Epithelial cell of prostate (primary cell): Measurements from ENCODE around the gene MYL7.
"Not testable (repeated sequence)": the region's sequence is repeated elsewhere in the genome, so short reads cannot be mapped to it uniquely, and the experiment has no call there.

Experiments used
- DNase-seq: peaks from one replicate; pipeline ENCODE4 v3.0.0-alpha.2; 2011; ENCODE audit warnings: low read depth, low spot score
- H3K27ac ChIP-seq: fragments of 450-650 bp; 2 replicates; pipeline ENCODE4 v1.5.1; 2017; ENCODE audit warnings: mild to moderate bottlenecking

MYL7 gene, protein sequence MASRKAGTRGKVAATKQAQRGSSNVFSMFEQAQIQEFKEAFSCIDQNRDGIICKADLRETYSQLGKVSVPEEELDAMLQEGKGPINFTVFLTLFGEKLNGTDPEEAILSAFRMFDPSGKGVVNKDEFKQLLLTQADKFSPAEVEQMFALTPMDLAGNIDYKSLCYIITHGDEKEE

DNA sequence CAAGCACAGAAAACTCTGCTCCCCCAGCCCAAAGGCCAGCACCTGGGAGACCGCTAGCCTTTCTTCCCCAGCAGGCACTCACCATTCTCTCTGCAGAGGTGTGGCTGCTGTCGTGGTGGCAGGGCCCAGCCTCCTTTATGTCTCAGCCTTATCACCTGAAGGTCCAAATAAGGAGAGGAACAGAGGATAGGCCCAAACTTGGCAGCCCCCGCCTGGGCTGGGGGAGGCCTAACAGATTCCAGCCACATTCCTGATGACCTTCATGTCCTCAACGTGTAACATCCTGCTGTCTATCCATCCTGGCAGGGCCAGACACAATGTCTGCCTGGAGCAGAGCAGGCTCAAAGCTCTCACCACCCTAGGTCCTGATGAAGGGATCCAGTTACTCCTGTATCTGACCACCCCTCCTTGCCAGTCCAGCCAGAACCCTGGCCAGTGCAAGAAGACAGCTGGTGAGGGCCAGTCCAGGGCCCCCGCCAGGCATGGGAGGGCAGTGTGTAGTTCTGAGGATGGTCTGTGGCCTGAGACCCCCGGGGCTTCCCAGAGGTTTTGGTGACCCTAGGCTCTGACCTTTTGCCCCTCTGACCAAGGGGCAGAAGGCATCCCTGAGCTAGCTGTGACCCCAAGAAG lies at the start of gene MYL7:
MYL7 (minus strand) TSS at position 112 of the 630 bp plus-strand sequence; CDS start at position 85, 27 bp downstream.
- no peak for DNase-seq
- H3K27ac ChIP-seq = no peak within 1 kb of the TSS

DNA sequence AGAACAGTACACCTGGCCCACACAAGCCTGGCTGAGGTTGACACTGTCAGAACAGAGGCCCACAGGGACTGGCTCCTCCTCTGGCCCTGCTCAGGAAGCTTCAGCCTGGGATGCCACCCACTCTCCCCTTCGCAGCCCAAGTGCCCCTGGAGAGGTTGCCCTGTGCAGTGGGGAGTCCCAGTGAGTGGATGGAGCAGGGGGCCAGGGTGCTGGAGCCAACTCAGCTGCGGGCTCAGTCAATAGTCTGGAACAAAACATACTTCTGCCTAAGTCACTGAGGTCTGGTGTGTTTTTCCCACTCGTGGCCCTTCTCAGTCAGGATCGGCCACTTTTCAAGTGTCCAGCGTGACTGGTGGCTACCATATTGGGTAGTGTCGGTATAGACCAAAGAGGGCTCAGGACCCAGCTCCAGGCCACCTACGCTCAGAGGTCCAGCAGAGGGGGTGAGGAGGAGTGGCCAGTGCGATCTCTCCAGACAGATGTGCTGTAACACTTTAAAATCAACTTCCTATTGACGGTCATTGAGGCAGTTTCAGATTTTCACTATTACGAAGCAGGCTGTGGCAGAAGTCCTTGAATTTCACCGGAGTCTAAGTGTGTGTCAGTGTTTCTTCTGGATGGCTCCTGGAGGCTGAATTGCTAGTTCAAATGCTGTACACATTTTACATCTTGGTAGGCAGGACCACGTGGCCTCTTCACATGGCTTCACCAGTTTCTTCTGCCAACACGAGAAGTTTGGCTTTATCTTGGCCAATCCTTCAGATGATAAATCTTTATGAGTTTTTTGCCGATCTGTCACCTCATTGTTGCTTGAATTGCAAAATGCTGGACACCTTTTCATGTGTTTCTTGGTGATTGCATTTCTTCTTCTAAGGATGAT lies 49.1 kb upstream of the MYL7 start:
- no peak for DNase-seq
- no peak overlapping the region for H3K27ac ChIP-seq

DNA sequence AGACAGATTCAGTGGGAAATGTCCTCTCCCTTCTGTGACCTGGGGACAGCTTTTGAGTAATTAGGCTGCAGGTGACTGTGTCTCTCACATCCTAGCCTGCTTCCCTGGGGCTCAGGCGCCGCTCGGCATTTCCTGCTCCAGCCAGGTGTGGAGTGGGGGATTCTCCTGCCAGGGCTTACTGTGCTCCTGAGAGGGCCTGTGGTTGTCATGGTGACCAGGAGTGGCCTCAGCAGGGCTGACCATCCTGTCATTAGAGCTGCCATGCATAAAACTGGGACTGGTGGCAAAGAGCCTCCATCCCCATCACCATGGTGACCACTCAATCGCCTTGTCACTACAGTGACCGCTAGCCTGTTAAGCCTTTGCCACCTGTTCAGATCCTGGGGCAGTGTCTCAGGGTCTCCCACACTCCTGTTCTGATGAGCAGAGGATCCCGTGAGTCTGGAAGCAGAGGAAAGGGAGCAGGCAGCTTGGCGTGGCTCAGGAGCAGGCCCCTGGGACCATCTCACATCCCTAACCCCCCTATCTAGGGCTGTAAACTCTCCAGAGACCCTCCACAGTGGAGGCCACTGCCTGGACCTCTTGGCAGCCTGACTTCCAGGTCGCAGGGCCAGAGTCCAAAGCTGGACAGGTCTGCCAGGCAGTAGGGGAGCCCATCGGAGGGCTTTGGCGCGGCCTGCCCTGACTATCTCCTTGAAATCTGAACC lies 48.3 kb upstream of the MYL7 start, which contains the start of gene GCK:
GCK (minus strand) TSS at position 154 of the 707 bp plus-strand sequence. CDS start 486 bp downstream, outside the sequence.
- H3K27ac ChIP-seq = no peak within 1 kb of the TSS
- no peak for DNase-seq

DNA sequence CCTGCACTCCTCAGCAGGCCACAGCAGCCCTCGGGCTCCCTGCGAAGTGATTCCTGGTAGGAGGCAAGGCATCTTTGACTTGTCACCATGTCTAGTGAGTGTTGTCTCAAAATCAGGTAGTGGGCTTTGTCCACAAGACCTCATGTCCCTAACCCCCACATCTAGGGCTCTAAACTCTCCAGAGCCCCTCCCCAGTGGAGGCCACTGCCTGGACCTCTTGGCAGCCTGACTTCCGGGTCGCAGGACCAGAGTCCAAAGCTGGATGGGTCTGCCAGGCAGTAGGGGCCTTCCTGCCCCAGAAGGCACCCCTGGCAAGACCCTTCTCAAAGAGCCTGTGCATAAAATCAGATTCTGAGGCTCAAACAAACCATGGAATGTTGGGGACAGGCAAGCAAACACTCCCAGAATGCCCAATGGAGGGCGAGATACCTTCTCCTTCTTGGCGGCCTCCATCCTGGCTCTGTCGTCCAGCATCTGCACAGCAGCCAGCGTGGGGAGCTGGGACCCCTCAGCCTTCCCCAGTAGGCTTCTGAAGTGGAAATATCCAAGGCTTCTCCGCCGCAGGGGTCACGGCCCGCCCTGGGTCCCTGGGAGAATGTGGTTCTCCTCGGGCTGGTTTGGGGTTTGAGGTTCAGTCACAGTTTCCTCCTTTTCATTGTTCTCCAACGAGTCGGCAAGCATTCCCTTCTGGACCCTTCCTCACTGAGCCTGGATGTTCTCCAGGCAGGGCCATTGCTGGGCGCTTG lies 47.5 kb upstream of the MYL7 start:
- no peak overlapping the region for H3K27ac ChIP-seq
- no peak for DNase-seq

DNA sequence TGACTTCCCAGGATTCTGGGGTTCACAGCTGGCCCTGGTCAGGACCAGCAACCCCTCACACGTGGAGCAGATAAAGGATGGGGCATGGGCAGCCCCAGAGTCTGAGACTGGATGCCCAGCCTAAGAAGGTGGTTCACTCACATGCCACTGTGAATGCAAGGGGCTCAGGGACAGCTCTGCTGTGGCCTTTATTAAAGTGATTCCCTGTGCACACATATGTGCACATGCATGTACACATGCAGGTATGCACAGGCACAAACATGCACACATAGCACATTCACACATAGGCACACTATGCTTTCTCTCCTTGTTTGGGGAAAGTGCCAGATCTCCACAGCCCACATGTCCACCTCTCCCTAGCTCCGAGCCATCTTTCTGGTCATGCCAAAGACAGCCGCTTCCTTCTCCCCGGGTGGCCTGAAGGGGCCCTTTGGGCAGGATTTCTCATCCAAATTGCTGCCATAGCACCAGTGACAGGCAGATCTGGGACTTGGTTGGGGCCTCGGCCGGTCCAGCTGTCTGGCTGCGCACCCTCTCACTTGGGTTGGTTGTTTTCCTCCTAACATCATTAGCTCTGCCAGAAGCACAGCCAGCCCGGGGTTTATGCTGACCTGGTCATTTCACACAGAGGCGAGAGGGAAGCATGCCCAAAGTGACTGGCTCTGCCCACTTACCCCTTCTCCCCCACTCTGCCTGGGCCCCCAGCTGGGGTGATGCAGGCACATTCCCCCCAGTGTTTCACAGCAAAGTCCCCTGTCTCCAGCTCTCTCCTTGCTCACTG lies 46.7 kb upstream of the MYL7 start:
- no peak for DNase-seq
- H3K27ac ChIP-seq = no peak overlapping the region

DNA sequence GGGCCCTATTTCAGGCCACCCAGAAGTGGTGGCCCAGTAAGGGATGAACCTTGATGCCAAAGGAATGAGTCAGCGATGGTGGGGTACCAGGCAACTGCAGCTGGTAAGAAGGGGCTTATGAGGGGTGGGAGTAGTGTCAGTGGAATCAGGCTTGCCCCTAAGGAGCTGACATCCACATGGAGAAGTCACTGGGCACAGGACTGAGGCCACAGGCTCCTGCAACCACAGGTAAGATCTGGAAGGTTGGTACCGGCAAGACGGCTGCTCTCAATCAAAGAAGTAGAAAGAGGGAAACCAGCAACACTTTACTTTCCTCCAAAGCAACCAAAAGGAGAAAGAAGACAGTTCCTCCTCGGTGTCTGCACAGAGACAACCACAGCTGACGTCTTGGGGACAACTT lies 45.6 kb upstream of the MYL7 start:
- H3K27ac ChIP-seq = no peak overlapping the region
- DNase-seq = no peak

DNA sequence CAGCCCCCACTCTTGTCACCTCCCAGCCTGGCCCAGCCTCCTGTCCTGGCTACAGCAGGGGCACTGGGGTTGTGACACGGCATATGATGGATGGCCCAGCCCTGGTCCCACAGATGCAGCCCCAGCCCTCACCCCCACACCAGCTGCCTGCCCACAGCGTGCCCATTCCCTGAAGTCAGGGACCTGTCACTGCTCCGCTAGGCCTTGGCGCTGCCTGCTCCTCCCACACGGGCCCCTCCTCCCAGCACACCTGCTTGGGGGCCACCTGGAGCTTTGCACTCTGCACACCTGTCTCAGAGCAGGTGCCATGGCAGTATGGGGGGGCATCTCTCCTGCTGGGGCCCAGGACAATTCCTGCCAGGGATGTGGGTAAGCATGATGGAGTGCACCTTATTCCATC lies 44.6 kb upstream of the MYL7 start:
- no peak overlapping the region for H3K27ac ChIP-seq
- DNase-seq = no peak

DNA sequence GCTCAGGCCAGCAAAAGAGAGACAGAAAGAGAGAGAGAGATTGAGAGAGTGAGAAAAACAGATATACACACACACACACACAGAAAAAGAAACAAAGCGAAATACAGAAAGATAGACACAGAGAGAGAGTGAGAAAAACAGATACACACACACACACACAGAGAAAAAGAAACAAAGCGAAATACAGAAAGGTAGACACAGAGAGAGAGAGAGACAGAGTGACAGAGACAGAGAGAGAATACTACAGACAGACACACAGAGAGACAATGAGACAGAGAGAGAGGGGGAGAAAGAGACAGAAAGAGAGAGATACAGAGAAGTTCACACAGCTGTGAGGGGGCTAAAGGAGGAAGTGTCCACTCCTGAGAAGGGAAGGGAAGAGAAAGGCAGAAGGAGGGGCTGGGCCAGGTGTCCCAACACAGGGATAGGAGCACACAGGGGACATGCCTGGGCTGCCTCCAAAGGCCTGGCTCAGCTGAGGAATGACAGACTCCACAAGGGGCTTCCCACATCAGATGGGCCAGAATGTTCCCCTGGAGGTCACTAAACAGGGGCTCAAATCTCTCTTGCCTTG lies 43.8 kb upstream of the MYL7 start:
- H3K27ac ChIP-seq = no peak overlapping the region

DNA sequence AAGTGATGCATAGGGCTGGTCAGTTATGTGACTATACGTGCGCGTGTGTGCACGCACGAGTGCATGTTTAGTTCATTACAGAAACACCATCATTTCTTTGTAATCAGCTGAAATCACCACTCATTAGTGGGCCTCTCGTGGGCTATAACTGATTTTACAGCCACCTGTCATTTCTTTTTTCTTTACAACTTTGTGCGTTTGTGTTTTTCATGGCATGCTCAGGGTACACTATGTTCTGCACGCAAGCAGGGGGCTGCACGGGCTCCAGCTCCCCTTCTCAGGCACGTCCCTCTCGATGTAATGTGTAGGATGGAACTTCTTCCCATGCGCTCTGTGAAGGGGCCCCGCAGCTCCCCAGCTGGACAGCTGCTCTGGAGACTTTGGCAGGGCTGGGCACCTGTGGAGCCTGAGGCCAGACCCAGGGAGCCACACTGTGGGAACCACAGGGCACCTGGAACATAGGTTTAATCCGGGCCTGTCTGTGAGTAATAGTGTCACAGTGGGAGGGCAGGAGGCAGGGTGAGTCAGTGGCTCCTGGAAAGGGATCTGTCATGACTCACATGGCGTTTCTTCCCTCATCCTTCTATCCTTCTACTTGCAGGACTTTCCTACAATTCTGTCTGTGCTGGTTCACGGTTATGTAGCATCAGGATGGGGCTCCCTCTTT lies 43.2 kb upstream of the MYL7 start:
- DNase-seq = peak; percentile 61
- H3K27ac ChIP-seq = no peak overlapping the region

More for the DNA sequence above, 43.8 kb upstream of the MYL7 start:
- no peak for DNase-seq

DNA sequence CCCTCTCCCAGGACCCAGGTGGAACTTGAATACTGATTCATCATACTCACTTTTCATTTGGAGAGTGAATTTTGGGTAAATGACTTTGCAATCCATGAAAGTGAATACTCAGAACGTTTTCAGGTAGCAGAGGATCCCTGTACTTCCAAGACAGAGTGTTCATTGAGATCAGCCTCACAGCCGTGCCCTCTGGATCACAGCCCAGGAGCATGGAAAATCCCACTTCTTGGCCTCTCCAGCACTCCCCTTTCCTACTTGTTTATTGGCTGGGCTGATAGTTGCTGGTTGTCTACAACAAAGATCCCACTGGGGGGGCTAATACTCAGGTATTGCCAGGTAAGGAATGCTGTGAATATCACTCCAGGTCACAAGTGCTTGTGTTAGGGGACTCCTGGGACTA lies 42.3 kb upstream of the MYL7 start:
- H3K27ac ChIP-seq = no peak overlapping the region
- no peak for DNase-seq

DNA sequence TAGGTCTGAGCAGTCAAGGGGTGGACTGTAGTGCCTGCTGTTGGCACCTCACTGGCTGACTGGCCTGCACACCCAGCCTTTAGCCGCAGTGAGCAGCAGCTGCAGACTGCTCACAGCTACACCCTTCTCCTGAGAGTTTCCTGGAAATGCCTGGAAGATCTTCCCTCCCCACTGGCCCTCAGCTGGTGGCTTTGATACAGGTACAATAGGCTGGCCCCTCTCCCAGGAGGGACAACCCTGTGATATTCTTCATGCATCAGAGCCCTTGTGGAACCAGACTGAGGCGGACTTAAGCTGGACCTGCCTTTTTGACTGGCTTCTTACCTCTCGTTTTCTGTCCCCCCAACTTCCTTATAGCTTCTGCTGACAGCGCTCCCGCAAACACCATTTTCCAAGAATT lies 41.7 kb upstream of the MYL7 start:
- no peak for DNase-seq
- no peak overlapping the region for H3K27ac ChIP-seq

DNA sequence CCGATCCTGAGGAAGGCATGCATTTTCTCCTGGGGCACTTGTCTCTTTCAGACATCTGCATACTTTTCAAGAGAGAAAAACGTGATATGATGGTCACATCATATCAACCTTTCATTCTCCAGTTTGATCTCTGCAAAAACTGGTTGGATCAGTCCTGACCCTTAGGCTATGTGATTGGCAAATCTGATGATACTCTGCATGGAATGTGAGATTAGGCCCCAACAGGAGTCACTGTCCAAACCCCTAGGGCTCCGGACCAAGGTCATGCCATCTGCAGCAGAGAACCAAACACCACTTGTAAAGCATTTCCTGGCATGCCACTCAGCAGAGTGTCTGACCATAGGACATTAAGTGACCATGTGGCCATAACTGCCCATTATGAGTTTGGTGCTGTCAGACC lies 39.5 kb upstream of the MYL7 start:
- DNase-seq = no peak

DNA sequence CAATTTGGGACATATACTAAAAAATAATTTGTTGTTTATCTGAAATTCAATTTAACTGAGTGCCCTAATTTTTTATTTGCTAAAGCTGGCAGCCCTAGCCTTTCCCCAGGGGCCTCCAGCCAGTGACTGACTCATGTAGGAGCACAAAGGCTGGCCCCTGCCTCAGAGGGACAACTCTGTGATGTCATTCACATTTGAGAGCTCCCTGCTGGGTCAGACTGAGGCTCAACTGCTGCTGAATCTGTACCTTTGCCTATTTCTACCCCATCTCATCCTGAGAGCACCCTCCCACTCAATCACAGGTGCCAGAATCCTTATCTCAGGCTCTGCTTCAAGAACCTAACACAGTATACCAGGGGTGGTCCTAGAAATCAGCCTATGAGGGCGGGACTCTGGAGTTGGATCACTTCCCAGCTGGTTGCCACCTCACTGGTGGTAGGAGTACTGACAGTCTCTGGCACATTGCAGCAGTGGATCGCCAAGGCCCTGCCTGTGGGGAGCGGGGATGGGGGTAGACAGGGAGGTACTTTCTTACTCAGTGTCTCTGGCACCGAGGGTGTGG lies 36.5 kb upstream of the MYL7 start:
- H3K27ac ChIP-seq = no peak overlapping the region
- no peak for DNase-seq

More for the DNA sequence above, 39.5 kb upstream of the MYL7 start:
- H3K27ac ChIP-seq = no peak overlapping the region

DNA sequence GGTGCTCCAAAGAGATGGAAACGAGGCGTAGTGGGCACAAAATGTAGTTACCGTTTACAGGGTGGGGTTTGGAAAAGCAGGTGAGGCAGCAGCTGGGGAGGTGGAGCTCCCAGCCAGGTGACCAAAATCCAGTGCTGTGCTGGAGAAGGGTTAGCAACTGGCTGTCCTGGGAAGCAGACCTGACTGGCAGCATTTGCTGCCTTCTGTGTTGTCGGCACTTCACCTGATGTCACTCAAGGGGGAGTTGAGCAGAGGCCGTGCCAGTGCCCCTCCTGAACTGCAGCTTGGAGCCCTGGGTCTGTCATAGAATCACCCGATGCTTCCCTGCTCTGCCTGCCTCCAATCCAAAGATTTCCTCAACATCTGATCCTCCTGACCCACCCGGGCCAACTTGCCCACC lies 35.4 kb upstream of the MYL7 start:
- DNase-seq = no peak
- no peak overlapping the region for H3K27ac ChIP-seq

DNA sequence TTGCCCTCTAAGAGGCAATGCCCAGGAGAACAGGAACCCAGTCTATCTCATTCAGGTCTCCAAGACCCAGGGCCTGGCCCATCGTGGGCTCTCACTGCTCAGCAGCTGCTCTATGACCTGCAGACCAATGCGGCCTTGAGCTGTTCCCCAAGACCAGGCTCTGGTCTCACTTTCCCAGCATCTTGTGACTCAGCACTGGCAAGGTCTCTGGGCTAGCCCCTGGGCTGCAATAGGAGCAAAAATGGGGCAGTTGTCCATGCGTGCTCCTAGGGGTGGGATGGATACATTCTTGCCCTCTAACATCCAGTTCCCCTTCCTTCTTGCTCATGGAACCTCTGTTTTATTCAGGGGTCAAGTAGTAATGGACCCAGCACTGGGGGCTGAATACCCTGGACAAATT lies 34.6 kb upstream of the MYL7 start:
- no peak for DNase-seq

DNA sequence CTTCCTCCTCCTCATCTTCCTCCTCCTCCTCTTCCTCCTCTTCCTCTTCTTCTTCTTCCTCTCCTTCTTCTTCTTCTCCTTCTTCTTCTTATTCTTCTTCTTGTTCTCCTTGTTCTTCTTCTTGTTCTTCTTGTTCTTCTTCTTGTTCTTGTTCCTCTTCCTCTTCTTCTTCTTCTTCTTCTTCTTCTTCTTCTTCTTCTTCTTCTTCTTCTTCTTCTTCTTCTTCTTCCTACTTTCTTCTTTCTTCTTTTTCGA lies 33.5 kb upstream of the MYL7 start:
- not testable (repeated sequence) for DNase-seq, H3K27ac ChIP-seq

More for the DNA sequence above, 34.6 kb upstream of the MYL7 start:
- H3K27ac ChIP-seq = no peak overlapping the region

DNA sequence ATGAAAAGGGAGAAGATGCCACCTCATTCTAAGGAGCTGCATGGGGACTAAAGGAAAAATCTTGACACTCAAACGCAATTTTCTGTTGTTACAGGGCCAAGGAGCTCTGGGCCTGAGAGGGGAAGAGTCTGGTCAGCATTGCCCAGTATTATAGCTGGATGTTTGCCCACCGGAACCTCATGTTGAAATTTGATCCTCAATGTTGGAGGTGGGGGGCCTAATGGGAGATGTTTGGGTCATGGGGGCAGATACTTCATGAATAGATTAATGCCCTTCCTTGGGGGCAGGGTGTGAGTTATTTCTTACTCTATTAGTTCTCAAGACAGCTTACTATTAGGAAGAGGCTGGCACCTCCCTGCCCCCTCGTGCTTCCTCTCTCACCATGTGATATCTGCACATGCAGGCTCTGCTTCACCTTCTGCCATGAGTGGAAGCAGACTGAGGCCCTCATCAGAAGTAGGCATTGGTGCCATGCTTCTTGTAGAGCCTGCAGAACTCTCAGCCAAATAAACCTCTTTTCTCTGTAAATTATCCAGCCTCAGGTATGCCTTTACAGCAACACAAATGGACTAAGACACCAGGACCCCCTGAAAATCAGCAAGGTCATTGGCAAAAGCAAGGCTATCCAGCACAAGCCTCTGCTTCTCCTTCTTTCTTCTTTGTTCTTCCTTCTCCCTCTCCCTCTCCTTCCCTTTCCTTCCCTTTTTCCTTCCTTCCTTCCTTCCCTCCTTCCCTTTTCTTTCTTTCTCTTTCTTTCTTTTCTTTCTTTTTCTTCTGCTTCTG lies 33.0 kb upstream of the MYL7 start:
- DNase-seq = no peak
- no peak overlapping the region for H3K27ac ChIP-seq
